Measurements from ENCODE around the gene CARD11.

CARD11 gene

DNA sequence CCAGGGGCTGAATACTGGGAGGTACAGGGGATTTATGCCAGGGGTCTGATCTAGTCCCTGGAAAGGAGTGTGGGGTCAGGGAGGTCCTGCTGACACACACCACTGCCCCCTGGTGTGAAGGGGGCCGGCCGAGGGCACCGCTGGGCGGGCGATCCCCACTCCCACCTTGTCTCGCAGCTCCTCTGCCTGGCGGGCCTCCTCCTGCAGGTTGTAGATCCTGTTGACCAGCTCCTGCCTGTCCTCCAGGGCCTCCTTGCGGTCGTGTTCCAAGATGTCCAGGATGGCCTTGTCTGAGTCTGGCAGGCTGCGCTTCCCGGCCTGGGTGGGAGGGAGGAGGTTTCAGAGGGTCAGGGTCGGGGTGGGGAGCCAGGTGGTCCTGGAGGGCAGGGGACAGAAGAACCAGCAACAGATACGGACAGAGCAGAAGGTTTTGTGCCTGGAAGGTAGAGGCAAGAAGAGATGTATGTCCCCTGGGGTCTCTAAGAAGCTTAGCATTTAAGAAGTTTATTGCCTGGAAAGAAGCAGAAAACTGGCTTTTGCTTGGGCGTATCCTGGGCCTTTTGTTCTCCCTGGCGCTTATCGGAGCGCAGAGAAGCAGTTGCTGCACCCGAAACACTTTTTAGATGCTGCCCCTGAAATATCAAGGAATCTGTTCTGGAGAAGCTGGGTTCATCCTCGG, 105.0 kb downstream of the CARD11 start:
- DNase-seq, result no peak

GRCh38 chr7:2937701-2938513, 105.8 kb downstream of the CARD11 start:
- no peak for DNase-seq

GRCh38 chr7:2936891-2937580, 106.6 kb downstream of the CARD11 start:
- no peak for DNase-seq

DNA sequence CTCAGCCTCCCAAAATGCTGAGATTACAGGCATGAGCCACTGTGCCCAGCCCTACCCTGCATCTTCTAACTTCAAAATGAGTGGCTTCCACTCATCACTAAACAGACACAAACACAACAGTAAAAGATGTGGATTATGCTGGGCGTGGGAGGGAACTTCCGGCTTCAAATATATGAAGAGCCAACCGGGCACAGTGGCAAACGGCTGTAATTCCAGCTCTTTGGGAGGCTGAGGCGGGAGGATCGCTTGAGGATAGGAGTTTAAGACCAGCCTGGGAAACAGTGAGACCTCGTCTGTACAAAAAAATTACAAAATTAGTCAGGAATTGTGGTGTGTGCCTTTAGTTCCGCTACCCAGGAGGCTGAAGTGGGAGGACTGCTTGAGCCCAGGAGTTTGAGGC, 107.4 kb downstream of the CARD11 start:
- DNase-seq, result no peak

DNA sequence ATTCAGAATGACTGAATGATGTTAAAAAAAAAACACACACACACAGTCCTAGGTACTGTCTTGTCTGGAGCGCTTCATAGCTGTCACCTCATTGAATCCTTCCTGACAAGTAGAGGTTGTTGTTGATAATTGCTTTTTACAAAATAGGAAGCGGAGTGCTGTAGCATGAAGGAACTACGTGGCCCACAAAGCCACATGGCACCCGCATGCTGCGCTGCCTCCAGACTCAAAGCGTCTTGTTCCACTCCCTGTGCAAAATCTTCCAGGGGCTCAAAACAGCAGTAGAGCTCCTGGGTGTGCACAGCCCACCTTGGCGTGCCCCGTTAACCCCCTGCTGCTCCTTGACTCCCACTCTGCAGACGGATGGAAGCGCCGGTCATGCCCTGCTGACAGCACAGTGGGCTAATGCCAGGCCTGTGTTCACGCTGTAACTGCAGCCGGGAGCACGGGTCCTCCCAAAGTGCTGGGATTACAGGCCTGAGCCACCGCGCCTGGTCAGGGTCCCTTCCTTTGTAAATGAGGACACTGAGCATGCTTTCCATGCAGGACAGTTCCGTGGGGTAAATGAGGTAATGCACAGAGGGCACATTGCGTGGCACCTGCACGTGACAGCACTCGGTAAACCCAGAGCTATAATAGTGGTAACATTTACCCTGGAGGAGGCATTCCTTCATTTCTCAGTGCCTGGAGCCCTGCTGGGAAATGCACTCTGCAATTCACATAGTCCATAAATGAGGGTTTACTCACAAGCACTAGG, 108.5 kb downstream of the CARD11 start:
- no peak for DNase-seq

DNA sequence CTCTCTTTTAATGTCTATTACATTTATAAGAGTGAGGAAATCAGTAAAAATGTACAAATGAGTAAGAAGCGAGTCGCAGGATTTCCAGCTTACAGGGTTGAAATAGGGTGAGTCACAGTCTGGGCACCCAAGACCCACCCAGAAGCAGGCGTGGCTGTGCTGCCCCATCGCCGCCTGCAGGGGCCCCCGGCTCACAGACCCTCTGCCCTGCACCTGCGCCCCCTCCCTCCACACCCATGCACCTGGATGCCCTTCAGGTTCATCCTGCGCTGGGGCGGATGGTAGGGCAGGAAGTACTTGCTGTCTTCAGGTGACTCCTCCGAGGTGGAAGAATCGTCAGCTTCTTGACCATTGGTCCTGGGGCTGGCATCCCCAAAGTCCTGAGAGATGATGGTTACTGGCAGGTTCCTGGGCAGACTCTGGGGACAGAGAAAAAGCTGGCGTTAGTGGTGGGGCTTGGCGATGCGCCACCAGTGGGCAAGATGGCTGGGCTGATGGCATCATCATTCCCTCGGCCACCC, 109.4 kb downstream of the CARD11 start:
- DNase-seq, result peak; percentile 5 to 23

DNA sequence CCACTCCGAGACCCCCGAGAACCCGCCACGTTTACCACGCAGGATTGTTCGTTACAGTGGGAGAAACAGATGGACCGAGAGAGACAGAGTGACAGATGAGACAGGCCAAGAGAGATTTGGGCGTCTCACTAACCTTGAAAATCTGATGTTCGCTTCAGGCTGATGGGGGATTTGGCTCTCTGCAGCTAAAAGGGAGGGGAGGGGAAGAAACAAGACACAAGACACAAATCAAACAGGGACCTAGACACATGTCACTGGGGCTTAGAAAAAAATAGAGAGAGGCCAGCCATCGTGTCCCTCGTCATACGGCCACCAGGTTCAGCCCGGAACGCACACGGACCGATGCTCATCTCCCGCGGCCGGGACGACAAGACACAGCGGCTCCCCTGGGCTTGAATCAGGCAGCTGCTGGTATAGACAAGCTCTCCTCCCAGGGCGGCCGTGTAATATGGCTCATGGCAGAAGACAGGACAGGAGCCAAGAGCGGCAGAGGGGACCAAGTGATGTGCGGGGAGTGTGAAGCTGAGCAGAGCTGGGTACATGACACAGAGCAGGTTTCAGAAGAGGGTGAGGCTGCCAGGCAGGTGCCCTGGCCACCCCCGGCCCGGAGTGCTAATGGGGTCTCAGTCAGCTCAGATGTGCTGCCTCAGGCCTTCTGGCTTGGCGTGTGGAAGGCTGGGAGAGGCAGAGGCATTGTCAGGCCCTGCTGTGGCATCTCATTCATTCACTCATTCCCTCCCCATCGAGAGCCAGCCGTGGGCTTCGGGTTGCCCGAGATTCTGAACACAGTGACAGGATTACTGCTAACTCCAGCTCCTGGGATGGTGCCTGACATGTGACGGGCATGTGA, 111.0 kb downstream of the CARD11 start:
- no peak for DNase-seq

GRCh38 chr7:2931034-2931415, 112.6 kb downstream of the CARD11 start:
- no peak for DNase-seq

DNA sequence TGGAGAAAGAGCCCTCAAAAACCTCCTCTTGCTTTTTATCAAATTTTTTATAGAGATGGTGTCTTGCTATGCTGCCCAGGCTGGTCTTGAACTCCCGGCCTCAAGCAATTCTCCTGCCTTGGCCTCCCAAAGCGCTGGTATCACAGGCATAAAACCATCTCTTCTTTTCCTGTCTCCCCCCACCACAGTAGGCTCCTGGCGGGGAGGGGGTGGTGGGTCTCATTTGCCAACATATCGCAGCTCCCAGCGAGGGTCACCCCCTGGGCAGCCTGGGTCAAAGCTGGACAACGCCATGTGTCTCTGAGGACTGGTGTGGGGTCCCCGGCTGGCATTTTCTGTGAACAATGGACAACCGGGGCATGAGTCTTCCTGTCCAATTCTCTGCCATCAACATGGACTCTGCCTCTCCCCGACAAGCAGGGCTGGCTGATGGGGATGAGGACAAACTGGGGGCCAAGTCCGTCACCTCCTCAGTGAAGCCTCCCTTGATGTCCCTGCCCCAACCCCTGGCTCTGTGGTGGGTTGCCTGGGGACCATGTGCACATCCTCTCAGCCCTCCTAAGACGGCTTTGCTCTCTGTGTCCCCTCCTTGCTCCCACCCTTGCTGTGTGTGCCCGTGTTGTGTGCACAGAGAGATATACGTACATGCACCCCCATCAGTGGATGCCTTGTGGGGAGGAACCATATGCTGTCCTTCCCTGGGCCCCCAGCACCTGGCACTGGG, 113.2 kb downstream of the CARD11 start:
- DNase-seq, result no peak

GRCh38 chr7:2929321-2930201, 114.1 kb downstream of the CARD11 start:
- no peak for DNase-seq

DNA sequence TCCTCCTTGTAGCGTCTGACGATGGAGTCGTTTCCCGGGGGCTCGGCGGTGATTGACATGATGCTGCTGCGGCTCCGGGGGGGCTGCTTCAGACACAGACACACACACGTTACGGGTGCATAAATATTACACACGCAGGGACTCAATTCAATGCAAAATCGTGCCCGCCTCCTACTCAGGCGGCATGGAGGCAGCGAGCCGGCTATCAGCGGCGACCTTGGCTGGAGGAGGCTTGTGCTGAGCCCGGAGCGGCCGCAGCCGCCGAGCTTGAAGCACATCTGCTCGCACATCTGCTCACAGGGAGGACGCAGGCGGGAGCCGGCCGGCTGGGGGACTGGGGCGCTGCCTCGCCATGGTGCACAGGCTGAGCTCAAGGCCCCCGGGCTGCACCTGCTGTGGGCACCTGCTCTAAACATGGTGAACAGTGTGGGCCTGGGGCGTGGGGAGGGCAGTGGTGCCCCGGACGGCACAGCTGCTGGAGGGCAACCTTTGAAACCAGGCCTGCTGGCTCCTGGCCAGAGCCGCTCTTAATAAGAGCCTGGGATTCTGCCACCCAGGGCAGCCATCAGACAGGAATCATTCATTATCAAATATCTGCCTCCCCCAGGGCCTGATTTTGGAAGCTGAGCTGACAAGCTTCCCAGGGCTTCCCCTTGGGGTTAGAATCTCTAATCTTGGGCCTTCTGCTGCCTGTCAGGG, 114.9 kb downstream of the CARD11 start:
- DNase-seq, result no peak

DNA sequence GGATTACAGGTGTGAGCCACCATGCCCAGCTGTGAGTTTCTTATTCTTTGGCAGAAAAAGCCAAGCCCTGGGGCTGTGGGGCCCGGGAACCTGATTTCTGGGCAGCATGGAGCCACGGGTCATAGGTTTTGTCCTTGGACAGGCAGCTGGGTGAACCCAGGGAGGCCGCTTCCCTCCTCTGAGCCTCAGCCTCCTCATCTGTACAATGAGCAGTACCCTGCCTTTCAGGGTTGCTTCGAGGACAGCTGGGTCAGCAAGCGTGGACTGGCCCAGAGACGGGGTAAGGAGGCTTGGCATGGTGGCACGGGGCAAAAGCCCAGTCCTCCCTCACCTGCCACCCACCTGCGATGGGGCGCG, 115.4 kb downstream of the CARD11 start:
- DNase-seq, result no peak

- no peak for DNase-seq
Measured at GRCh38 chr7:2927592-2927991, 116.1 kb downstream of the CARD11 start.

DNA sequence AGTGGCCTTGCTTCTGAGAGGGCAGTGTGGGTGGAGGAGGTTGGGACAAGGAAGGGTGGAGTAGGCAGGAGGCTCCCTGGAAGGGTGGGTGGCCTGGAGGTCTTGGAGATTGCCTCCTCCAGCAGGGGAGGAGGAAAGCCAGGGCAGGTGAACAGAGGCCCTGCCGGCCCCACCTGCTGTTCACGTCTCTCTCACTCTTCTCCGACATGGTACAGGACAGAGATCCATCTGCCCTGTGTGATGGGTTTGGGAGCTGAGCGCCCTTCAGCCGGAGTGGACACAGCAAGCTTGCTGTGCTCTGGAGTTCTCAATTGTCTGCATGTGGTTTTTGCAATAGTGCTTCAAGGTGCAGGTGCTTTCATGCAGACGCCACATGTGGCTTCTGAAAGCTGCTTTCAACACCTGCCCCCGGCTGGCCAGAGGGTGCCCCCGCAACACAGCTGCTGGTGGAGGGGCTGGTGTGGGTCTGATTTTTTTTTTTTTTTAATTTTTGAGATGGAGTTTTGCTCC, 116.7 kb downstream of the CARD11 start:
- no peak for DNase-seq

DNA sequence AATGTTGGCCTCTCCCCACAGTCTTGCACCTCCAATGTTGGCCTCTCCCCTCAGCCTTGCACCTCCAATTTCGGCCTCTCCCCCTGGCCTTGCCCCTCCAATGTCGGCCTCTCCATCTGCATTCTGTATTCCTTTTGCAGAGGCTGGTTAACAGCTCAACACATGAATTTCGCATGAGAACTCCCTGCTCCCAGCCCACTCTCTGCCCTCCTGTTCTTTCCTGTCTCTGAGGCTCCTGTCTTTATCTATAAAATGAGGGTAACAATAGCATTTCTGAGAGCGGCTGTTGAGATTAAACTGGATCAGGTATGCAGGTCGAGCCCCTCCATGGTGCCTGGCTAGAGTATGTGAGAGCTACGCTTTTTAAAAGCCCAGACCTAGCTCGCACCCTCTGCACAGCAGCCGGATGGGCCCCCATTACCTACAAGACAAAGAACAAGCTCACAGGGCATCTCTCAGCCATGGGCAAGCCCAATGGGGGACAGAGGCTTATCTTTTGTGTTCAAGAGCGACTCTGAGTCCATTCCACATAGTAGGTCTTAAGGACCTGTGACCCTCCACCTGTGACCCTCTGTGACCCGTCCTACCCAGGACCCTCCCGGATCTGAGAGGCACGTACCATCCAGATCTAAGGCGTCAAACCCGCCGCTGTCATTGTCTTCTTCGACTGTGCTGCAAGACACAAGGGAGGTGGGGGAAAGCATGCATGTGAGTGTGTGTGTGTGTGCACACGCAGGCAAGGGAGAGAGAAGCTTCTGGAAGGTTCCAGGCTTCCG, 117.4 kb downstream of the CARD11 start:
- DNase-seq, result no peak

GRCh38 chr7:2924866-2925840, 118.5 kb downstream of the CARD11 start:
- no peak for DNase-seq

- no peak for DNase-seq
Measured at GRCh38 chr7:2923886-2924574, 119.6 kb downstream of the CARD11 start.

All from stimulated activated CD4-positive, alpha-beta T cell treated with anti-CD3 and anti-CD28 coated beads, Interleukin-4, amount 100 ng/mL, for 4 hours (primary cell).